DOHH2 (cell line): ENCODE results near the gene MTHFSD.

ENCODE experiments used
- H3F3A ChIP-seq: fragments of 200-600 bp; sonication (generic), shearing (Covaris generic); 2 replicates; pipeline ENCODE4 v1.6.0; 2016; ENCODE audit warnings: antibody characterized with exemption, mild to moderate bottlenecking; ENCODE audit not compliant: control insufficient read depth, insufficient read depth
- H3K27ac ChIP-seq: fragments of 200-600 bp; sonication (generic); 2 replicates; pipeline ENCODE4 v1.5.1; 2014; ENCODE audit warnings: low read depth, mild to moderate bottlenecking, low read length, moderate library complexity
- H3K27me3 ChIP-seq: fragments of 200-600 bp; sonication (generic); 2 replicates; pipeline ENCODE4 v1.6.1; 2014; ENCODE audit warnings: mild to moderate bottlenecking, low read length, mixed read lengths; ENCODE audit not compliant: control insufficient read depth
- H3K36me3 ChIP-seq: fragments of 200-600 bp; sonication (generic); 2 replicates; pipeline ENCODE4 v1.6.1; 2014; ENCODE audit warnings: mild to moderate bottlenecking, low read length, moderate library complexity, mixed read lengths; ENCODE audit not compliant: control insufficient read depth
- H3K4me1 ChIP-seq: fragments of 200-600 bp; sonication (generic); 2 replicates; pipeline ENCODE4 v1.6.1; 2014; ENCODE audit warnings: mild to moderate bottlenecking, low read length, mixed read lengths; ENCODE audit not compliant: control insufficient read depth
- H3K4me2 ChIP-seq: fragments of 200-600 bp; sonication (generic); 2 replicates; pipeline ENCODE4 v1.6.0; 2014; ENCODE audit warnings: mild to moderate bottlenecking, low read length, moderate library complexity
- H3K4me3 ChIP-seq: fragments of 200-600 bp; sonication (generic); 2 replicates; pipeline ENCODE4 v1.5.1; 2014; ENCODE audit warnings: mild to moderate bottlenecking, low read length, mixed read lengths
- H3K79me2 ChIP-seq: fragments of 200-600 bp; sonication (generic); 2 replicates; pipeline ENCODE4 v1.6.1; 2014; ENCODE audit warnings: mild to moderate bottlenecking, low read length, mixed read lengths; ENCODE audit not compliant: control insufficient read depth
- H3K9me2 ChIP-seq: fragments of 200-600 bp; sonication (generic); replicated peaks from 2 replicates; pipeline ENCODE4 v1.6.1; 2014; ENCODE audit warnings: mild to moderate bottlenecking, low read length, mixed read lengths; ENCODE audit not compliant: control insufficient read depth
- H3K9me3 ChIP-seq: fragments of 200-600 bp; sonication (generic); 2 replicates; pipeline ENCODE4 v1.6.1; 2014; ENCODE audit warnings: antibody characterized with exemption, low read length, mixed read lengths; ENCODE audit not compliant: control insufficient read depth, insufficient read depth
- H4K20me1 ChIP-seq: fragments of 200-600 bp; sonication (generic); 2 replicates; pipeline ENCODE4 v1.6.0; 2014; ENCODE audit warnings: low read depth, mild to moderate bottlenecking, antibody characterized with exemption, low read length, moderate library complexity; ENCODE audit not compliant: control insufficient read depth, insufficient read depth
- EZH2phosphoT487 ChIP-seq: fragments of 200-600 bp; sonication (generic); IDR thresholded peaks from 2 replicates; pipeline ENCODE4 v1.6.1; 2017; ENCODE audit warnings: borderline replicate concordance, mild to moderate bottlenecking, antibody characterized with exemption, low read length, moderate library complexity, mixed read lengths
- TF ChIP-seq, protein P1 (sequence below): fragments of 200-600 bp; sonication (generic); IDR thresholded peaks from one replicate; pipeline ENCODE4 v1.5.1; 2014; ENCODE audit warnings: antibody characterized with exemption, mild to moderate bottlenecking, low read depth, low read length; ENCODE audit not compliant: poor library complexity, severe bottlenecking

MTHFSD gene

DNA sequence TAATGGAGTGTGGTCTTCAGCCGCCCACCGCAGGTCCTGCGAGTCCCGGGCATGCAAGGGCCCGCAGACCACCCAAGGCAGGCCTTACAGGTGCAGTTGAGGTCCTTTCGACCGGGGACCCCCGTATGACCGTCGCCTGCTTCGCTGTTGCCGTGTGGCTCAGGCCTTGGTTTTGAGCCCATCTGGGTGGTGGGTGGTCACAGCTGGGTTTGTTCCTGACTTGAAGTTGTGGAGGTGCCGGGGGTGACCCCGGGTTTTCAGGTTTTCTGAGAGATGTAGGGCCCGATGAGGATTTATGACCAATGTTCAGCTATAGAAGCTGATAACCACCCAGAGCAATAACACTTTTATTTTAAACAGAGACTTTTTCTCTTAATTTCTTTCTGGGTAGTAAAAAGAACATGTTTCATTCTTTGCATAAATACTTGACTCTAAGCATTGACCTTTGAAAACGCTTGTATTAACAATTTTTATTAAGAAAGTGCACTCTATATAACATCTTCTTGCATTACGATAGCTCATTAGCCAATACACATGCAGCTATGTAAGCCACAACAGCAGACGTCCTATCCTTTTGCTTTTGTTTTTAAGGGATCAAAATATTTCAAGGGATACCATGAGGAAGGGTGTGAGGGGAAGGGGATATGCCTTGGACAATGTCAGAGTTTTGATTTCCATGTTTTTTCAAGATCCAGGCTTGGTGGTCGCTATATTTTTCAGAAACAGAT lies 25.2 kb upstream of the MTHFSD start:
- Histone ChIP-seq H3K27me3 (no peaks in the 10 kb centered on the region), H3K36me3 (no peaks in the 10 kb centered on the region), H3K4me3 (no peak overlapping the region), H4K20me1 (no peaks in the 10 kb centered on the region), H3K4me1 (no peaks in the 10 kb centered on the region), H3K4me2 (no peak overlapping the region), H3F3A (no peaks in the 10 kb centered on the region), H3K79me2 (no peaks in the 10 kb centered on the region), H3K27ac (no peak overlapping the region), H3K9me3 (no peaks in the 10 kb centered on the region), H3K9me2 (no peaks in the 10 kb centered on the region)
- TF ChIP-seq EZH2phosphoT487: no peak

DNA sequence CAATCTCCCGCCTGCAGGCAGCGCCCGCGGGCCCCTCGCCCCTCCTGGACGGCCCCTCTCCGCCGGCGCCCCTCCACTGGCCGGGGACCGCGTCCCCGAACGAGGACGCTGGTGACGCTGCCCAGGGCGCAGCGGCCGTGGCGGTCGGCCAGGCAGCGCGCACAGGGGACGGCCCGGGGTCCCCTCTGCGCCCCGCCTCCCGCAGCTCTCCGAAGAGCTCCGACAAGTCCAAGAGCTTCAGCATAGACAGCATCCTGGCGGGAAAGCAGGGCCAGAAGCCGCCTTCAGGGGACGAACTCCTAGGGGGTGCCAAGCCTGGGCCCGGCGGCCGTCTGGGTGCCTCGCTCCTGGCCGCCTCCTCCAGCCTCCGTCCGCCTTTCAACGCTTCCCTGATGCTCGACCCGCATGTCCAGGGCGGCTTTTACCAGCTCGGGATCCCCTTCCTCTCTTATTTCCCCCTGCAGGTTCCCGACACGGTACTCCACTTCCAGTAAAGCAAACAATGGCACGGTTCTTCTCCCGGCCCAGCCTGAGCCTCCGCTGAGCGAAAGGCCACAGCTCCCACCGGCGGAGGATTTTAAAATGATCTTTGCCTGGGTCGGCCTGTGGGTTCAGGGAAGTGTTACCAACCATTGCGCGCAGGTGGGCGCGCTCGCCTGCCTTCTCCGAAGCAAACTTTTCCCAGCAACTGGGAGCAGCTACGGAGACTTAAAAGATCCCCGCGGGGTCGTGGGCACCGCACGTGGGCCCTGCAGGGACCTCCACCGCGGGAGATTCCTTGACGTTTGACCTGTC lies 24.4 kb upstream of the MTHFSD start:
- H3K27ac ChIP-seq: no peak overlapping the region
- no peaks in the 10 kb centered on the region for H3K36me3 ChIP-seq
- H4K20me1 ChIP-seq: no peaks in the 10 kb centered on the region
- H3K79me2 ChIP-seq: no peaks in the 10 kb centered on the region
- H3K4me1 ChIP-seq: no peaks in the 10 kb centered on the region
- H3K4me2 ChIP-seq: no peak overlapping the region
- no peaks in the 10 kb centered on the region for H3K9me3 ChIP-seq
- no peaks in the 10 kb centered on the region for H3F3A ChIP-seq
- no peak overlapping the region for H3K4me3 ChIP-seq
- no peaks in the 10 kb centered on the region for H3K27me3 ChIP-seq
- TF ChIP-seq EZH2phosphoT487: no peak
- TF ChIP-seq, protein P1, sequence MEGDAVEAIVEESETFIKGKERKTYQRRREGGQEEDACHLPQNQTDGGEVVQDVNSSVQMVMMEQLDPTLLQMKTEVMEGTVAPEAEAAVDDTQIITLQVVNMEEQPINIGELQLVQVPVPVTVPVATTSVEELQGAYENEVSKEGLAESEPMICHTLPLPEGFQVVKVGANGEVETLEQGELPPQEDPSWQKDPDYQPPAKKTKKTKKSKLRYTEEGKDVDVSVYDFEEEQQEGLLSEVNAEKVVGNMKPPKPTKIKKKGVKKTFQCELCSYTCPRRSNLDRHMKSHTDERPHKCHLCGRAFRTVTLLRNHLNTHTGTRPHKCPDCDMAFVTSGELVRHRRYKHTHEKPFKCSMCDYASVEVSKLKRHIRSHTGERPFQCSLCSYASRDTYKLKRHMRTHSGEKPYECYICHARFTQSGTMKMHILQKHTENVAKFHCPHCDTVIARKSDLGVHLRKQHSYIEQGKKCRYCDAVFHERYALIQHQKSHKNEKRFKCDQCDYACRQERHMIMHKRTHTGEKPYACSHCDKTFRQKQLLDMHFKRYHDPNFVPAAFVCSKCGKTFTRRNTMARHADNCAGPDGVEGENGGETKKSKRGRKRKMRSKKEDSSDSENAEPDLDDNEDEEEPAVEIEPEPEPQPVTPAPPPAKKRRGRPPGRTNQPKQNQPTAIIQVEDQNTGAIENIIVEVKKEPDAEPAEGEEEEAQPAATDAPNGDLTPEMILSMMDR: no peak
- no peaks in the 10 kb centered on the region for H3K9me2 ChIP-seq

DNA sequence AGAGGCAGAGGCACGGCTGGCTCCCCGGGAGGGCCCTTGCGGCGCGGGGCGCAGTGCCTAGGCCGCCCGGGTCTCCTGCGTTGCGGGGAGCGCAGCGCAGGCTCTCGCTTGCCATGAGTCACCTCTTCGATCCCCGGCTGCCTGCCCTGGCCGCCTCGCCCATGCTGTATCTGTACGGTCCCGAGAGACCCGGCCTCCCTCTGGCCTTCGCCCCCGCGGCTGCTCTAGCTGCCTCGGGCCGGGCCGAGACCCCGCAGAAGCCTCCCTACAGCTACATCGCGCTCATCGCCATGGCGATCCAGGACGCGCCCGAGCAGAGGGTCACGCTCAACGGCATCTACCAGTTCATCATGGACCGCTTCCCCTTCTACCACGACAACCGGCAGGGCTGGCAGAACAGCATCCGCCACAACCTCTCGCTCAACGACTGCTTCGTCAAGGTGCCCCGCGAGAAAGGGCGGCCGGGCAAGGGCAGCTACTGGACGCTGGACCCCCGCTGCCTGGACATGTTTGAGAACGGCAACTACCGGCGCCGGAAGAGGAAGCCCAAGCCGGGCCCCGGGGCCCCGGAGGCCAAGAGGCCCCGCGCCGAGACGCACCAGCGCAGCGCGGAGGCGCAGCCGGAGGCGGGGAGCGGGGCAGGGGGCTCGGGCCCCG lies 23.7 kb upstream of the MTHFSD start:
- Histone ChIP-seq H3K27ac (no peak overlapping the region), H3K9me3 (no peaks in the 10 kb centered on the region), H4K20me1 (no peaks in the 10 kb centered on the region), H3K79me2 (no peaks in the 10 kb centered on the region), H3K4me1 (no peaks in the 10 kb centered on the region), H3K4me3 (no peak overlapping the region), H3F3A (no peaks in the 10 kb centered on the region), H3K4me2 (no peak overlapping the region), H3K9me2 (no peaks in the 10 kb centered on the region), H3K36me3 (no peaks in the 10 kb centered on the region), H3K27me3 (no peaks in the 10 kb centered on the region)
- TF ChIP-seq, protein P1: no peak
- TF ChIP-seq EZH2phosphoT487: no peak
